ENCODE measurements around the gene ANKRD13D.

ANKRD13D gene

GRCh38 chr11:67287355-67288197, 1.5 kb upstream of the ANKRD13D start:
- H3K27ac ChIP-seq: peak overlapping the region; percentile 100
- TF ChIP-seq ZFX (IDR thresholded peaks at IDR 0.05): no peak
- TF ChIP-seq CTCF (conservative IDR thresholded peaks at IDR 0.05): no peak

GRCh38 chr11:67288198-67288451, 978 bp upstream of the ANKRD13D start:
- peak overlapping the region; percentile 100 for H3K27ac ChIP-seq
- no peak for TF ChIP-seq CTCF (conservative IDR thresholded peaks at IDR 0.05)
- no peak for TF ChIP-seq ZFX (IDR thresholded peaks at IDR 0.05)

DNA sequence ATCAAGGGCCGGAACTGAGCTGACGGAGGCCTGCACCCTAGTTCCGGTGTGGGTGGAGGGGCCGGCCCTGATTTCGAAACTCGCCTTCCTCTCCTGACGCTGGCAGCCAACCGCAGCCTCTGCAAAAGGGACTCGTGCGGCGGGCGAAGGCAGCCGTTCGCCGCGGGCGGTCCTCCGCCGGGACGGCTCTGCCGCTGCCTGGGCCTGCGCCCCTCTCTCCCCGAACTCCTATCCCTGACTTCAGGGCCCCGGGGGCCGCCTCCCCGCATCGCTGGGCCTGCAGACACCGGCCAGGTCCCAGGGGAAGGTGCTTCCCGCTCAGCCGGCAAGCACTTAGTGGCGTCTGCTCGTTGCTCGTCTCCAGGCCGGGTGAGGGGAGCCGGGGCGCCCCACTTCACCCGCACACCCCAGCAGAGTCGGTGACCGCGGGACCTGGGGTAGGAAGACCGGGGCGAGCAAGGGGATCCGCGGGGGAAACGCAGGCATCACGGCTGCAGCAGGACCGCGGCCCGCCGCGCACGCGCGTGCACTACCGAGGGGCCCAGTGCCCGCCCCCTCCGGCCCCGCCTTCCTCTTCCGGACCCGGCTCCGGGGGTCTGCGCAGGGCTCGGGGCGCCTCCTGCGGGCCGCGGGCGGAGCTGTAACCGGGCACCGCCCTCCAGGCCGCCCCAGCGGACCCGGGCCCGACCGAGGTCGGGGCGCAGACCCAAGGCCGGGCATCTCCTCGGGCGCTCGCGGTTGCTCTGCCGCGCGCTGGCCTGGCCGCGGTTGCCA, 464 bp upstream of the ANKRD13D start:
- no peak; the same call in 1 of the 2 replicates for TF ChIP-seq CTCF (conservative IDR thresholded peaks at IDR 0.05)
- TF ChIP-seq ZFX (IDR thresholded peaks at IDR 0.05): peak; percentile 82
- H3K27ac ChIP-seq: peak overlapping the region; percentile 100

GRCh38 chr11:67289651-67290479, 762 bp downstream of the ANKRD13D start:
- peak overlapping the region; percentile 100 for H3K27ac ChIP-seq
- TF ChIP-seq ZFX (IDR thresholded peaks at IDR 0.05): peak; percentile 68; the same call in 1 of the 2 replicates
- TF ChIP-seq CTCF (conservative IDR thresholded peaks at IDR 0.05): no peak

- TF ChIP-seq CTCF (conservative IDR thresholded peaks at IDR 0.05): no peak
- TF ChIP-seq ZFX (IDR thresholded peaks at IDR 0.05): no peak
- H3K27ac ChIP-seq: no peak overlapping the region; the same call in 1 of the 2 replicates
These were observed 1.7 kb downstream of the ANKRD13D start for GRCh38 chr11:67290801-67291200.

GRCh38 chr11:67291481-67292381, 2.6 kb downstream of the ANKRD13D start:
- TF ChIP-seq ZFX (IDR thresholded peaks at IDR 0.05): no peak
- no peak for TF ChIP-seq CTCF (conservative IDR thresholded peaks at IDR 0.05)
- H3K27ac ChIP-seq: no peak overlapping the region

Data from C4-2B (cell line).